ENCODE data around the gene EOLA2.

DNA sequence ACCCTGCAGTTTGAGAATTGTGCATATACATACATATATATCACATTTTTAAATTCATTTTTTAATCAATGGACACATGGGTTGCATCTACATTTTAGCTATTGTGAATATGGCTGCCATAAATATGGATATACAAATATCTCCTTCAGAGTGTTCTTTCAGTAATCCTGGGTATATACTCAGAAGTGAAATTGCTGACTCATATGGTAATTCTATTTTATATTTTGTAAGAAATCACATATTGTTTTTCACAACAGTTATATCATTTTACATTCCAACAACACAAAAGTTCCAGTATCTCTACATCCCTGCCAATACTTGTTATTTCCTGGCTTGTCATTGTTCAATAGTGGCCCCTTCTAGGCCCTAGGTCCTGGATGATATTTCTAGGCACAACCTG lies 29.6 kb downstream of the EOLA2 start:
- TF ChIP-seq, protein P1, sequence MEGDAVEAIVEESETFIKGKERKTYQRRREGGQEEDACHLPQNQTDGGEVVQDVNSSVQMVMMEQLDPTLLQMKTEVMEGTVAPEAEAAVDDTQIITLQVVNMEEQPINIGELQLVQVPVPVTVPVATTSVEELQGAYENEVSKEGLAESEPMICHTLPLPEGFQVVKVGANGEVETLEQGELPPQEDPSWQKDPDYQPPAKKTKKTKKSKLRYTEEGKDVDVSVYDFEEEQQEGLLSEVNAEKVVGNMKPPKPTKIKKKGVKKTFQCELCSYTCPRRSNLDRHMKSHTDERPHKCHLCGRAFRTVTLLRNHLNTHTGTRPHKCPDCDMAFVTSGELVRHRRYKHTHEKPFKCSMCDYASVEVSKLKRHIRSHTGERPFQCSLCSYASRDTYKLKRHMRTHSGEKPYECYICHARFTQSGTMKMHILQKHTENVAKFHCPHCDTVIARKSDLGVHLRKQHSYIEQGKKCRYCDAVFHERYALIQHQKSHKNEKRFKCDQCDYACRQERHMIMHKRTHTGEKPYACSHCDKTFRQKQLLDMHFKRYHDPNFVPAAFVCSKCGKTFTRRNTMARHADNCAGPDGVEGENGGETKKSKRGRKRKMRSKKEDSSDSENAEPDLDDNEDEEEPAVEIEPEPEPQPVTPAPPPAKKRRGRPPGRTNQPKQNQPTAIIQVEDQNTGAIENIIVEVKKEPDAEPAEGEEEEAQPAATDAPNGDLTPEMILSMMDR (IDR thresholded peaks at IDR 0.05) = no peak
- no peak for TF ChIP-seq EZH2phosphoT487 (IDR thresholded peaks at IDR 0.05)
